DND-41 (cell line): Measurements from ENCODE around the gene BASP1.

Experiments
- CTCF ChIP-seq: IDR thresholded peaks from 2 replicates; pipeline ENCODE4 v1.5.1; 2012; ENCODE audit warnings: borderline replicate concordance, low read length, moderate library complexity, mild to moderate bottlenecking; ENCODE audit not compliant: poor library complexity, severe bottlenecking; ENCODE audit errors: extremely low read depth
- EZH2 ChIP-seq: IDR thresholded peaks from 3 replicates; pipeline ENCODE4 v1.6.1; 2012; ENCODE audit warnings: borderline replicate concordance, low read depth, mild to moderate bottlenecking, moderate library complexity, low read length, inconsistent platforms; ENCODE audit not compliant: severe bottlenecking

- TF ChIP-seq CTCF, result no peak
- TF ChIP-seq EZH2, result no peak
These were observed 6.1 kb downstream of the BASP1 start for GRCh38 chr5:17223367-17224185.
